Activated T-helper 9 cell treated with anti-CD3 and anti-CD28 coated beads, Interleukin-2, amount 50 U/mL, for 16 hours (primary cell): ENCODE data around the gene CTNND2.

Experiments
- DNase-seq: peaks from one replicate; pipeline ENCODE4 v3.0.0-alpha.2; 2020; ENCODE audit warnings: low read depth

CTNND2 gene

DNA sequence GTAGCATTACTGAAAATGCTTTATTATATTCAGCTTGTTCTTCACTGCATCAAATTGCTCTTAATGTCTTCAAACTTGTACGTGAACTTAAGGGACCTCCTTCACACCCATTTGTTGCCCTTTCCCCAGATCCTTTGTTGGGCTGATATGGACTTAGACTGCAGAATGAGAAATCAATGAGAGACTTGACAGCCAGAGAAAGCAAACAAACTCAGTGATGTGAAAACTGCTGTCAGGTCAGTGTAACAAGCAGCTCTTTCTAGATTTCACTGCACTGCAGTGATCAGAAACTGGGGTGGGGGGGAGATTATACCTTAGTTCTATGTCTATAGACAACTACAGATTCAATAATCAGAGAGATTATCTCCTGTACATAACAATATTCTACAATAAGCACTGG is 652.2 kb downstream of the CTNND2 start:
- no peak for DNase-seq

DNA sequence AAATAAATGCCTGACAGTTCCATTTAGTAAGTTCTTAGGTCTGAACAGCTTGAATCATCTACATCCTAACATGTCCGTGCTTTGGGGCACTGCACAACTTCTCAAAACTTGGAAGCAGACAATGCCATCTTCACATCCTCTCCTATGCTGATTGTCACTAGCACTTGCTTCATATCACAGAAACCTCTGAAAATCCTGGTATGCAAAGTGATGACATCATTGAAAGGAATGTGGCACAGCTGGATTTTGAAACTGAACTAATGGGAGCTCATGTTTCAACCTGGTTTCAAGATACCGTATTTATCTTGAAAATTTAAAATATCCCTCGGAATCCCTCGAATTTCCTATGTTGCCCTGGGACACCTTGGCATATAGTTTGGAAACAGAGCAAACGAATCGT is 653.0 kb downstream of the CTNND2 start:
- DNase-seq, result no peak

DNA sequence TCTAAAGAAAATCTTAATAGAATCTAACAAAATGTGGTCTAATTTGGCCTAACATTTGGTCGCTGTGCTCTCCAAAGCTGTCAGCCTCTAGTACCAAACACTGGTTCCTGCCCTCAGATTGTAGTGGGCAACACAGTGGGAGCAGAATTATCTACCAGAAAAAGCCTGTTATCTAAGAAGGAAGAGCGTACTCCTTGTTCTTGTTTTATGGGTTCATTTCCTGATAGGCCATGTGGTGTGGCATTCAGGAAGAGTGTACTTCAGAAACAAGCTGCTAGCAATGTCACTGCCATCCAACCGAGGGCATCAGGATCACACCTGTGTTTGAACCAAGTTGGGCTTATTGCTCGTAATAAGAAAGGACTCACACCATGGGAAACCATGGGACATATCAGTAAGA is 655.3 kb downstream of the CTNND2 start:
- no peak for DNase-seq

DNA sequence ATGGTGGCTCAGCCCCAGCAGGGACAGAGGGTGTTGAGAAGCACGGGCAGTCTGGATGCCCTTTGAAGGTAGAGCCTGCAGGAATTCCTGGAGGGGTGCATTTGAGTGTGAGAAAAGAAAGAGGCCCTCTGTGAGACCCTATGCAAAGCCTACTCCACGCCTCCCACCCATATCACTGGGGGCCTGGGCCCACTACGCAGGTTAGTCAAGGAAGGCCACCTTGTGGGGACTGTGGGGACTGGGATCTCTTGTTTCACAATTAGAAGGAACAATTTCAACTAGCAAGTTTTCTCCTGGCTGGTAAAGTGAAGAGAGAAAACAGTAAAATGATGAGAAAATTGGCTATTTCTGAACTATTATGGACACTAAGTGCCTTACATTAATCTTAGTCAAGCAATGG is 657.0 kb downstream of the CTNND2 start:
- DNase-seq, result no peak

DNA sequence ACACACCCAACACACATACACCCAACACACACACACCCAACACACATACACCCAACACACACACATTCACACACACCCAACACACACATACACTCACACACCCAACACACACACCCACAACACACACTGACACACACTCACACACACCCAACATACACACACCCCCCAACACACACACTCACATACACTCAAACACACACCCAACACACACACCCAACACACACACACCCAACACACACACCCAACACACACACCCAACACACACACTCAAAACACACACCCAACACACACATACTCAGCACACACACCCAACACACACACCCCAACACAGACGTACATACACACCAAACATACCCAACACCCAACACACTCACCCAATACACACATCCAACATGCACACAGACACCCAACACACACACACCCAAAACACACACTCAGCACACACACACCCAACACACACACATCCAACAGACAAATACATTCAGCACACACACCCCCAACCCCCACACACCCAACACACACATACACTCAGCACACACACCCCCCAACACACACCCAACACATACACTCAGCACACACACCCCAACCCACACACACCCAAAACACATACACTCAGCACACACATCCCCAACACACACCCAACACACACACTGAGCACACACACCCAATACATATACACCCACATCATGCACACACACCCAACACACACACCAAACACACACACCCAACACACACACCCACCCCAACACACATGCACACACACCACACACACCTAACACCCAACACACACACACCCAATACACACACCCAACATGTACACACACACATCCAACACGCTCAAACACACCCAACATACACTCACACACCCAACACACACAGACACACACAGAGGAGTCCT is 663.7 kb downstream of the CTNND2 start:
- no peak for DNase-seq

DNA sequence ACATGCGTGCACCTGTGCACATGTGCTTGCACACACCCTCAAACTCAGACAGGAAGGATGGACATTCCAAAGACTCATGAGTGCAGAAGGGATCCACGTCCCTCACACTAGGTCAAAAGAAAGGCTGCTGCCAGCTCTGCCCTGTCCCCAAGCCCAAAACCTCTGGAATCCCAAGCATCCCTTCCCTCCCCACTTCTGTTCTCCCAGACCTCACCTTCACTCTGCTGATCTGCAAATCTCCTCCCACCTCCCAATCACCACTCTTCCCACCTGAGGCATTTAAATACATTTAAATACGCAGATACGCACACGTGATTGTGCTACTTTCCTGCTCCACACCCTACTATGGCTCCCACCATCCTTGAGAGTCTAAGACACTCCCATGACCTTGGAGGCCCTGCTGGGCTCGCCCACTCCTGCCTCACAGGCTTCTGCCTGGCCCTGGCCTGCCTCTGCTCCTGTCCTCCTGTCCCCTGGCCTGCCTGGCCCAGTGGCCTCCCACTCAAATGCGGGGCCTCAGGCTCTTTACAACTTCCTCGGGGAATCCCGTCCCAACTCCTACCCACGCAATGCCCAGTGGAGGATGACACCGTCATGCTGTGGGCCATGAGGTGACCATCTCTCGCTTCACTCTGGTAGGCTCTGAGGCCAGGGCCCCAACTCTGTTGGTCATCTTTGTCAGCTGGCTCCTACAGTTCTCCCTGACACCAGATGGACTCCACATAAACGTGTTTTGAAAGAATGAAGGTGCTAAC is 664.8 kb downstream of the CTNND2 start:
- no peak for DNase-seq

DNA sequence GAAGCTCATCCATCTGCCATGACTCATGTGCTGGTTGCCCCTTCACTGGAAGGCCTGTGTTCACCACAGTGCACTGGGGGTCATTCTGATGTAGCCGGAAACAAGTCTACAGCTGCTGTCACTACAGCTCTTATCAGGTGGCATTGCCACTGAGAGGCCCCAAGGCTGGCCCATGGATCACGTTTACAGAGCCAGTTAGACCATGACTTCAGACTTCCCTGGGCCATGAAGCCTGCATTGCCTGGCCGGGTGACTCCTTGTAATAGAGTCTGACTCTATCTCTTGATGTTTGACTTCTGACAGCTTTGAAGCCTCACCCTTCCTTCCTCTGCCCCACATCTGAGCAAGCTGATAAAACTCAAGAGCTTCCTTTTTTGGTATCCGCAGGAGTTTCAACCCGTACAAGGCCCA is 669.7 kb downstream of the CTNND2 start:
- no peak for DNase-seq

DNA sequence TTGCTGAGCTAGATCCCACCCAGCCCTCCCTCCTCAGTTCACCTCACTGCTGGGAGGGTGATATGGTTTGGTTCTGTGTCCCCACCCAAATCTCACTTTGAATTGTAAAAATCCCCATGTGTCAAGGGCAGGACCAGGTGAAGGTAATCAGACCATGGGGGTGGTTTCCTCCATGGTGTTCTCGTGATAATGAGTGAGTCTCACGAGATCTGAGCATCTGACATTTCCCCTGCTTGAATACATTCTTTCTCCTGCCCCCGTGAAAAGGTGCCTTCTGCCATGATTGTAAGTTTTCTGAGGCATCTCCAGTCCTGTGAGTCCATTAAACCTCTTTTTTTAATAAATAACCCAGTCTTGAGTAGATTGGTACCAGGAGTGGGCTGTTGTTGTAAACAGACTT is 673.4 kb downstream of the CTNND2 start:
- no peak for DNase-seq

DNA sequence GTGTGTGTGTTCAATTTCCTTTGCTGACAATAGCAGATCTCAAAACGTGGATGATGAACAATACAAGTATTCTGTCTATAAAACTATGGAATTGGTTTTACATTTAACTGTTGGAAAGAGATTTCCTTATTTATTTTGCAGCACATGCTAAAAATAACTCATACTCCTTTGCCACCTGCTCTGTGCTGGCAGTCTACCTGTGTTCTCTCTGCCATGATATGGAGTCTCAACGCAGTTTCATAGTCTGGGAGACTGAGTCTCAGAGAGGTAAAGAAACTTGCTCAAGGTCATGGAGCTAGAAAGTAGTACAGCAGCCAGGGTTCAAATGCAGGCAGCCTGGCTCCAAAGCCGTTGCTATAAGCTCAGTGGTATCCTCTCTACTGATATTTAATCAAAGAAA is 677.2 kb downstream of the CTNND2 start:
- DNase-seq, result no peak

DNA sequence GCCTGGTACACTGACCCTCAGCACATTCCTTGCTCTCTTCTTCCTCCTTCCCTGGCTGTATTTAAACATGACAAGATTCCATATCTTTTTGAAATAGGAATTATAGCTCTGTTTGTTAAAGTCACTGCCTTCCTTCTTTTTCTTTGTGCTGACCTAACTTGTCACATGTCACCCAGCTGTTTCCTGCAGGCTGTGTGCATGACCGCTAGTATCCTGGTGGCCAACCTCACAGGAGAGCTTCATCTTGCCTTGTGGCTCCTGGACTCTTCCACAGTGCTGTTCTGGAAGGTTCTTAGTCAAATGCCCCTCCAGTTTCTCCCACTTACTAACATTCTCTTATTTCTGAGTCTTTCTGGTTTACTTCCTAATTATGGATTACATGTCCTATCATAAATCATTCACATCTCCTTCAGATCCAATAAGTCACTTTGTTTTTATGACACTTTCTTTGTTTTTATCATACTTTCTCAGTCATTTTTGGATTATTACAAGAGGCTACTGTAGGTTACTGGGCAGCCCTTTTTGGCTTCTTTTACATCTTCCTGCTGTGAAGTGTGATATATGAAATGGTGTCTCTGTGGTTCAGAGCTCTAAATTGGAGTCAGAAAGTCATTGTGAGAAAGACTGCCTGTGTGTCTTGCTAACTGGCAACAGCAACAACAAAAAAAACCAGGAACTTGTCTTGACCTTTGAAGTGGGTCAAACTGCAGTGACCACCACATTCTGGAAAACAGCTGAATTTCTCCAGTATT is 679.6 kb downstream of the CTNND2 start:
- DNase-seq, result no peak

DNA sequence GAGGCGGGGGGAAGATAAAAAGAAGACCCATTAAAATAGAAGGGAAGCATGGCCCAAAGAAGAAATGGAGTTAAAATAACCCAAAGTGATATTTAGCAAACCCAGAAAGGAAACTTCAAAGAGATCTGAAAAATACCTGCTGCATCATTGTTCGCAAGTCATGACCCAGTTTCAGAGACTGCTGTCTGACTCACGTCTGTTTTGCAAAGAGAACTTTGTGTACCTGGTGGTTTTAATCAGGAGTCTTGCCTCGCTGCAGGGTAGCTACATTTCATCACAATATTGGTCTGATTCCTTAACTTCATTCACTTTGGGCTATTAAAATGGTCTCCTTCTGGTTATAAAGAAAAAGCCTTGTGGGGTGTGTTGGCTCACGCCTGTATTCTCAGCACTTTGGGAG is 682.1 kb downstream of the CTNND2 start:
- DNase-seq, result no peak

DNA sequence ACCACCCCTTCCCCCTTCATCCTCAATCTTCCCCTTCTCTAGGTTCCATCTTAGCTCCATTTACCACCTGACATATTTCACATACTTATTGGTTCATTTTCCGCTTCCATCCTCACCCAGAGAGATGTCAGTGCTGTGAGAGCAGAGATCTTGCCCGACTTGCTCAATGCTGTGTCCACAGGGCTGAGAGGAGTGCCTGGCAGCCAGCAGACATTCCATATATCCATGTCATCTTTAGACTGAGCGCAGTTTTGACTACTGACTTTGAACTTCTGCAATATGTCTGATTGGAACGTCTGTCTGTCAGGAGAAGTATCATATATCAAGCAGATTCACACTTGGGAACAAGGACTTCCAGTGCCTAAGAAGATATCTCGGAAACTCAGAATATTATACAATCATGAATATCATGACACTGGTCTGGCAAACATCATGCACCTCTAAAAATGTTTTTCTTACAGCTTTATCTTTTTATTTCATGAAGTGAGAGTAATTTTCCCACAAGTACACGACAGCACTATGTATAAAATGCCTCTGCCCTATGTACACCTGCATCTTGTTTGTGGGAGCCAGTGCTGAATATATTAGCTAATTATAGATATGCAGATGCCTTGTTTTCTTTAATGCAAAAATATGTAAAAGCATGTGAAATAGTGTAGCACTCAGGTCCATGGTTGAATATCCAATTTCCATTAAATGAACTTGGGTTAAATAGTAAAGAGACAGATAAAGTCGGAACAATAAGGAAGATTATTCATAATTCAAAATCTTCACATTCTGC is 689.2 kb downstream of the CTNND2 start:
- no peak for DNase-seq

DNA sequence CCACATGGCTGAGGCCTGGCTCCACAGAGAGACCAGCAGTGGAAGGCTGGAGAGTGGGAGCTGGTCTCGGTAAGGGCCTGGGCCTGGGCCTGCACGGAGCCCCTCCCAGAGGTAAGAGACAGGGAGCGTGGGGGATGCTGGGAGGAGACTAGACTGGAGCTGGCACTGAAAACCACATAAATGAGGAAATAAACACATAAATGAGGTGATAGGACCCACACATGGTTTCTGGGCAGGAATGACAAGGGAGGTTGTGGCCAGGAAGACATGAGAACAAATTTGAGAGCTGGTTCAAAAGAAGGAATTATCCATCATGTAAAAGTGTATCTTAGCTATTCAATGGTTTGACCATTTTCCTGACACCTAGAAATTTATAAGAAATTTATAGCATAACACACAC is 691.5 kb downstream of the CTNND2 start:
- no peak for DNase-seq

DNA sequence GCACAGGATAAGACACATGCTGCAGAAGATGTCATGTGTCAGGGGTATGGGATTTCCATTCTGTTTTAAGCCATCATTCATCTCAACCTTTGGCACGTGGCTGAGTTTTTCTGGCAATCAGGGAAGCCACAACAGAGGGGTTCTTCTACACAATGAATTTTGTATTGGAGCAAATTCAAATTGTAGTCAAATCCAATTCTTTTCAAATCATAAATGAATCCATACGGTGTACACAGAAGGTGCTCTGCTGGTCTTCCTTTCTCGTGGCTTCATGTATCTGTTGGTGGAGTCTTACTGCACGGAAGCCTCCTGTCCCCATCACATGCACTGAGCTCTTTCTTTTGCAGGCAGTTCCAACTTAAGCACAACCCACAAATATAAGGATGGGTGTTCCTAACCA is 706.5 kb downstream of the CTNND2 start:
- no peak for DNase-seq

DNA sequence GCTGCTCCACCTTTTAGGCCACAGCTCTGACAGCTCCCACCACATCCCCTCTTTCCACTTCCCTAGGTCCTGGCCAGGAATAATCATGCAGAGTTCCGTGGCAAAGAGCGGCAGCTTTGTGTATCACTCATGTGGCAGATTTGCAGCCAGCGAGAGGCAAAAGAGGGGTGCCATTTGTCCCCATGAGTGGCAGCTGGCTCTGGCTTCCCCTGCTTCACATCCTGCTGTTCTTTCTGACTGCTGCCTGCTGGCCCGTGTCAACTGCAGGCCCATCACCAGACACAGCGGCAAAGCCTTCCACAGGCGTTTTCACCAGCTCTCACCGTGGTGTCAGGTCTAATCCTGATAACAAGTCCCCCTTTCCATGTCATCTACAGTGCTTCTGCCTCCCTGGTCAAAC is 712.6 kb downstream of the CTNND2 start:
- DNase-seq, result no peak

DNA sequence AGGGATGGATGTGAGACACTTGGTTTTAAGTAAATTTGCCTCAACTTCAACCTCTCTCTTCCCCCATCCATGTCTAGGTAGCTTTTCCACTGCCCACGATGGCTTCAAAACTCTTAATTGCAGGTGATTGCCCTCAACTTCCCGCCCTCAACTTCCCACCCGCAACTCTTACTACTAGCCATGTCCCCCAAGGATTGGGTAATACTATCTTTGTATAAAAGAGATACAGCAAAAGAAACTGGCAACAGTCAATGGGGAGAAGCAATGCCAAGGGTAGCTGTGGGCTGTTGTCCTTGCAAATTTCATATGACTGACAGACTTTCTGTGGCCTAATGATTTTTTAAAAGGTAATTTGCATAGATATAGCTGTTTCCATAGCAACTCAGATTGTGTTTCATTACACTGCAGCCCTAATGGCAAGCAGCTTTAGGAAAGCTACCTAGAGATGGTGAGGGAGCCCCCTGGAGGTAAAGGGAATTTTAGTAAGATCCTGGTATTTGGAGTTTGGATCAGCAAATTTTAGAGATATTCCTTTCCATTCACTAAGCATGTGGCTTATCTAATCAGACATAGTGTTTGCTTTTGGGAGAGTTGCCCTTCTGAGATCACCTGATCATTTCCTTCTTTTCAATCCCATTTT is 721.7 kb downstream of the CTNND2 start:
- DNase-seq, result no peak

DNA sequence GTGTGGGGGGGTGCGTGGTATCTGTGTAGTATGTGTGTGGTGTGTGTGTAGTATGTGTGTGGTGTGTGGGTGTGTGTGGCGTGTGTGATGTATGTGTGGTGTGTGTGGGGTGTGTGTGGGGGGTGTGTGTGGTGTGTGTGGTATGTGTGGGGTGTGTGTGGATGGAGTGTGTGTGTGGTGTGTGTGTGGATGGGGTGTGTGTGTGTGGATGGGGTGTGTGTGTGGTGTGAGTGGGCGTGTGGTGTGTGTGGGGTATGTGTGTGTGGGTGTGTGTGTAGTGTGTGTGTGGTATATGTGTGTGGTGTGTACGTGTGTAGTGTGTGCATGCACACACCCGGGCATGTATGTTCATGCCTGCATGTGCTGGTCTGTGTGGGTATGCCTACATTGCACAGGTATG is 722.3 kb downstream of the CTNND2 start:
- no peak for DNase-seq

DNA sequence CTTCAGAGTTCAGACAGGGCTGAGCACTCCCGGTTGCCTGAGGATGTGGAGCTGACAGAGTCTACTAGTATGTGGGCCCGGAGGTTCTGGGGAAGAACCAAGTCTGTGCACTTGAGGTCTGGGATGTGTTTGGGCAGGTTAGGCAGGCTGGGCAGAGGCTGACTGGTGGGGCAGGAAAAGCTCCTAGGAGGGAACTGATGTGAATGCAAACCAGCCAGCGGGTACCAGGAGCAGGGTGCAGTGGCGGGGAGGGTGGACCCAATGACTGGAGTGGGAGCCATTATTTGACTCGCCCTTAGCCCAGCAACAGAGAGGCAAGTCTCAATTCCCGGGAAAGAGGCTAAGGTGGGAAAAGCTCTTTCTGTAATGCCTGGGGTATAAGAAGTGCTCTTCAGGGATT is 723.4 kb downstream of the CTNND2 start:
- DNase-seq, result no peak

DNA sequence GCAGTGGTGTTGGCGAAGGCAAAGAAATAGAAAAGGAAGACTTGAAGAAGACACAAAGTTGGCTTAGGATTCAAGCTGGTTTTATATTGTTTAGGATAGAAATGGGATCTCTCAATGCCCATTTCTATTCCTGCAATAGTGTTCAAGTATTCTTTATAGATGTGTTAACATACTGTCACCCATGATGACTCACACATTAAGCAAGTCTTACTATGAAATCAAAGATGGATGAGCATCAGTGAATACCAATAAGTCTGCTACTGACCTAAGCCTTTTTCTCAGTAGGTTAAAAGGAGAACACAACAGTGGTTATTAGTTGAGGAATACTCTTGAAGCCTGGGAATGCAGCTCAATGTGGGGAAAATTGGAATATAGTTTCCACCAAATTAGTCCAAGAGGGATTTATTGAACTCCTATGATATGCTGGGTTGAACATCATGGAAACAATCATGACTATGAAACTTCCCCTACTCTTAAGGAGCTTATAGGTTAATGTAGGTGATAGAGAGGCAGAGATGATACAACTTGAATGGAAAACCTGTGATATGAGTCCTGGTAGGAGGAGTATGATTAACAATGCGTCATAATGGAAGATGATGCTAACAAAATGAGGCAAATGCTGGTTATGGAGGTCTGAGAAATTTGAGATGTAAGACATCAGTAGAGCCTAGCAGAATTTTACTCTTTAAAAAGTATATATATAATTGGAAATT is 726.1 kb downstream of the CTNND2 start:
- DNase-seq, result no peak

DNA sequence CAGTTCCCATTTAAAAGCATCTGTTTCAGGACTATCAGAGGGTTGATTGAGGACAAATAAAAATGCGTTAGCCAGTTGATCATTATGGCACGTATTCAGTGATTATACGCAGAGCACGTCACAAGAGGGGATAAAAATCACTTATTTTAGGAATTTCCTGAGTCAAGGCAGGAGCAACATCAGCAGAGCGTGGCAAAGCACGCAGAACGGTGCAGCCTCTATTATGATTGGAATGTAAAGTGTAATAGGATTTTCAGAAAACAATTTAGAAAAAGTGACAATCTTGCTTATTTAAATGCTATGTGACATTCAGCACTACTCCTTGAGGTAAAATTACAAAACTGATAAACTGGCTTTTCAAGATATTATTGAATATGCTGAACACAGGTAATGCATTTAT is 729.7 kb downstream of the CTNND2 start:
- DNase-seq, result no peak

DNA sequence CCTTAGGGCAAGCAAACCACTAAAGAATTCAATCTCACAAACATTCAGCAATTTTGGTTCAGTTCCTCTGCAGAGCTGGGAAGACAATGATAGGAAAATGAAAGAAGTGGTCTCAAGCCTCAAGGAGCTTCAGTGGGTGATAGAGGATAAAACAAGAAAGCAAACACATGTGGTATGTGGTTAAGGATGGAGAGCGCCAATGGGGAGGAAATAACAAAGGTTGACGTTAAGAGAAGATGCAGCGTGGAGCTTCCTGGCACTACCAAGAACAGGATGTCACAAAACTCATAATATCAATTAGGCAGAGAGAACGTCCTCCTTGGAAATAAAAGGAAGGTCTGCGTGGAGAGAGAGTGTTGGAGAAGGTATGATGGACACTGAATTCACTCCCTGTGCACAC is 731.8 kb downstream of the CTNND2 start:
- DNase-seq, result no peak
